ENCODE results near the gene EFCAB11. TPM values are rescaled to one million over a fixed set of nuclear protein-coding genes. Genes with fewer than 3 reads are reported as not detected.

EFCAB11 gene
- total RNA-seq, 1 experiment from 2014 or later, result 36.2 TPM

DNA sequence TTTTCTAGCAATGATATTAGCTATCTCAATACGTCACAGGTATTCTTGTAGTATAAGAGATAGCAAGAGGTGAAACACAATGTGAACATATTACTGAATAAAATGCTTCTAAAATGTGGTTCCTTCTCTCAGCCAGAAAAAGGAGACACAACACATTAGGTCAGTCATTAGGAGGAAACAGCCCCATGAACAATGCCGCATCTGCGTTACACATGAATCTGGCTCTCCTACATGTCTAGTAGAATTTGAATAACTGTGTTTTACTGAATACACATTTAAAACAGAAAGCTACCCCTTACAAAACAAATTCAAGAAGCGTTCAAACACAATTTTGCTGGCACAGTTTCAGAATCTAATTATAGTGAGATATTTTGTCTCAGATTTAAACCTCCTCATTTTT is 51.6 kb downstream of the EFCAB11 start:
- no peaks in the 10 kb centered on the region for H3K27me3 ChIP-seq (replicated peaks; ENCODE audit: control insufficient read depth, insufficient read depth, low read length)
- H3K36me3 ChIP-seq (ENCODE audit: control insufficient read depth, insufficient read depth, low read length), result no peaks in the 10 kb centered on the region
- H3K4me3 Mint-ChIP-seq (ENCODE audit: unreplicated experiment), result no peak overlapping the region
- no peak overlapping the region for H3K4me3 ChIP-seq (ENCODE audit: low read depth, low read length)
- H3K9me3 ChIP-seq, result no peaks in the 10 kb centered on the region
- intact Hi-C loops (cut with micrococcal nuclease; ENCODE audit: unreplicated experiment), result loop anchor here (5.0 kb wide), 2 partner anchors 46 to 121 kb away; no protein-coding TSS in a partner anchor
- ChIA-PET POLR2A (no interaction called here), CTCF (no interaction called here)
- no peak for DNase-seq
- TF ChIP-seq, protein P1, sequence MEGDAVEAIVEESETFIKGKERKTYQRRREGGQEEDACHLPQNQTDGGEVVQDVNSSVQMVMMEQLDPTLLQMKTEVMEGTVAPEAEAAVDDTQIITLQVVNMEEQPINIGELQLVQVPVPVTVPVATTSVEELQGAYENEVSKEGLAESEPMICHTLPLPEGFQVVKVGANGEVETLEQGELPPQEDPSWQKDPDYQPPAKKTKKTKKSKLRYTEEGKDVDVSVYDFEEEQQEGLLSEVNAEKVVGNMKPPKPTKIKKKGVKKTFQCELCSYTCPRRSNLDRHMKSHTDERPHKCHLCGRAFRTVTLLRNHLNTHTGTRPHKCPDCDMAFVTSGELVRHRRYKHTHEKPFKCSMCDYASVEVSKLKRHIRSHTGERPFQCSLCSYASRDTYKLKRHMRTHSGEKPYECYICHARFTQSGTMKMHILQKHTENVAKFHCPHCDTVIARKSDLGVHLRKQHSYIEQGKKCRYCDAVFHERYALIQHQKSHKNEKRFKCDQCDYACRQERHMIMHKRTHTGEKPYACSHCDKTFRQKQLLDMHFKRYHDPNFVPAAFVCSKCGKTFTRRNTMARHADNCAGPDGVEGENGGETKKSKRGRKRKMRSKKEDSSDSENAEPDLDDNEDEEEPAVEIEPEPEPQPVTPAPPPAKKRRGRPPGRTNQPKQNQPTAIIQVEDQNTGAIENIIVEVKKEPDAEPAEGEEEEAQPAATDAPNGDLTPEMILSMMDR (IDR thresholded peaks at IDR 0.05; ENCODE audit: insufficient read depth in 1 of 2, low read depth in 1 of 2, low read length in 1 of 2, severe bottlenecking in 1 of 2, unreplicated experiment in 1 of 2), result no peak
- H3K27me3 Mint-ChIP-seq (ENCODE audit: insufficient read depth, unreplicated experiment), result no peaks in the 10 kb centered on the region
- H3K9me3 Mint-ChIP-seq (ENCODE audit: unreplicated experiment), result no peaks in the 10 kb centered on the region
- no peaks in the 10 kb centered on the region for H3K4me1 Mint-ChIP-seq (ENCODE audit: low read depth, unreplicated experiment)
- no peak overlapping the region for H3K27ac Mint-ChIP-seq (ENCODE audit: unreplicated experiment)
- H3K4me1 ChIP-seq, result no peaks in the 10 kb centered on the region
- no TSS peak for BruUV-seq (replicated peaks)
- H3K36me3 Mint-ChIP-seq (ENCODE audit: insufficient read depth, unreplicated experiment), result no peaks in the 10 kb centered on the region

DNA sequence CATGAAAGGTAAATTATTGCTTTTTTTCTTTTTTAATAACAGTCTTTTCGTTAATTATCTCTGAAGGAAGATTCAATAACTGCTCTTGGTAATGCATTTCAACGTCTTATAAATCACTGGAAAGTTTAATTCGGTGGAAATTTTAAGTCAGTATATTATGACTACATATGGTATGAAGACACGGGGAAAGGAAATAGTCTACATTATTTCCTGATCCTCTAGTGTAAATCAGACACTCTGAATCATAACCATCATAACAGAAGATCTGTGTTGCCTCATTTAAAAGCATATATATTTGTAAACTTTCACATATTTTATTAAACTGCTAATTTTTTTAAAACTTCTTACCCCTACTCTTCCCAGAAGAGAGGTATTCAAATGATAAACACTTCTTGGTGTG is 53.7 kb downstream of the EFCAB11 start:
- CTCF ChIA-PET, result no interaction called here

DNA sequence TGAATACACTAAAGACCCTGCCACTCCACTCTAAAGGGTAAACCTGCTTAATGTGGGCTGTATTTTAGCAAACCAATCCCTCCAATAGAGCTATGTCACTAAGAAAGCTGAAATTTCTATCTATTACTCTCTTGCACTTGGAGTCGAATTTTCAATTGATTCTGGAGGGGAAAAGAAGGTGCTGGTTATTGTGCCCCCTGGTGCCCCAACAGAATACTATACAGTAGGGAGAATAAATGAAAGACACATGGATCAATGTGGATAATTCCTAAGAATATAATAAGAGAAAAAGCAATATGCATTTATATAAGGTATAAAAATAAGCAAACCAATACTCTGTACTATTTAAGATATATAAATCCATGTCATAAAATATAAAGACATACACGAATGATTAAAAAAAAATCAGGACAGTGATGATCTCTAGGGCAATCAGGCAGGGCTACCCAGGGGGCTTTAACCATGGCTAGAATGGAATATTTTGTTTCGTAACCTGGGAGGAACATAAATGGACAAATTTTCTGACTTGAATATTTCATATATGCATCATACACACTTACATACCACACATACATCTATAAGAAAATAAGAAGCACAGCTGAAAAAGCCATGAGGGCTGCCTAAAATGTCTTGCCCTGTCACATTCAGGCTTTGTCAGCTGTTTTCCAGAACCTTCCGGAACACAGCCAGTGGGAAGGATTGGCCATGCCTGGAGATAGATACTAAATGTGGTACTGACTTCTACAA is 54.4 kb downstream of the EFCAB11 start:
- Histone ChIP-seq H3K36me3 (ENCODE audit: control insufficient read depth, insufficient read depth, low read length) (no peaks in the 10 kb centered on the region), H3K27me3 (replicated peaks; ENCODE audit: control insufficient read depth, insufficient read depth, low read length) (no peaks in the 10 kb centered on the region), H3K4me3 (ENCODE audit: low read depth, low read length) (no peak overlapping the region), H3K4me1 (no peaks in the 10 kb centered on the region), H3K9me3 (no peaks in the 10 kb centered on the region)
- Mint-ChIP-seq H3K4me1 (ENCODE audit: low read depth, unreplicated experiment) (no peaks in the 10 kb centered on the region), H3K4me3 (ENCODE audit: unreplicated experiment) (no peak overlapping the region), H3K9me3 (ENCODE audit: unreplicated experiment) (no peaks in the 10 kb centered on the region), H3K27me3 (ENCODE audit: insufficient read depth, unreplicated experiment) (no peaks in the 10 kb centered on the region), H3K36me3 (ENCODE audit: insufficient read depth, unreplicated experiment) (no peaks in the 10 kb centered on the region), H3K27ac (ENCODE audit: unreplicated experiment) (no peak overlapping the region)
- POLR2A ChIA-PET, result no interaction called here
- intact Hi-C loops (cut with micrococcal nuclease; ENCODE audit: unreplicated experiment), result loop anchor here (5.0 kb wide), 2 partner anchors 43 to 118 kb away; no protein-coding TSS in a partner anchor
- BruUV-seq (replicated peaks), result no TSS peak
- CTCF ChIA-PET, result interaction anchor here (1.1 kb wide), 1 partner anchor 46 kb away, joined by 3 read pairs; no protein-coding TSS in a partner anchor
- TF ChIP-seq, protein P1 (IDR thresholded peaks at IDR 0.05; ENCODE audit: insufficient read depth in 1 of 2, low read depth in 1 of 2, low read length in 1 of 2, severe bottlenecking in 1 of 2, unreplicated experiment in 1 of 2), result peak; percentile 22 to 61
- DNase-seq, result peak in 1 of 2 experiments; percentile 12

More for the DNA sequence above, 53.7 kb downstream of the EFCAB11 start:
- TF ChIP-seq, protein P1 (IDR thresholded peaks at IDR 0.05; ENCODE audit: insufficient read depth in 1 of 2, low read depth in 1 of 2, low read length in 1 of 2, severe bottlenecking in 1 of 2, unreplicated experiment in 1 of 2), result no peak
- Histone ChIP-seq H3K9me3 (no peaks in the 10 kb centered on the region), H3K36me3 (ENCODE audit: control insufficient read depth, insufficient read depth, low read length) (no peaks in the 10 kb centered on the region), H3K27me3 (replicated peaks; ENCODE audit: control insufficient read depth, insufficient read depth, low read length) (no peaks in the 10 kb centered on the region), H3K4me1 (no peaks in the 10 kb centered on the region), H3K4me3 (ENCODE audit: low read depth, low read length) (no peak overlapping the region)
- no peak overlapping the region for H3K4me3 Mint-ChIP-seq (ENCODE audit: unreplicated experiment)
- no peaks in the 10 kb centered on the region for H3K4me1 Mint-ChIP-seq (ENCODE audit: low read depth, unreplicated experiment)
- no peak overlapping the region for H3K27ac Mint-ChIP-seq (ENCODE audit: unreplicated experiment)
- DNase-seq, result no peak
- H3K36me3 Mint-ChIP-seq (ENCODE audit: insufficient read depth, unreplicated experiment), result no peaks in the 10 kb centered on the region
- BruUV-seq (replicated peaks), result no TSS peak
- no peaks in the 10 kb centered on the region for H3K27me3 Mint-ChIP-seq (ENCODE audit: insufficient read depth, unreplicated experiment)
- POLR2A ChIA-PET, result no interaction called here
- intact Hi-C loops (cut with micrococcal nuclease; ENCODE audit: unreplicated experiment), result loop anchor here (5.0 kb wide), 2 partner anchors 44 to 119 kb away; no protein-coding TSS in a partner anchor
- H3K9me3 Mint-ChIP-seq (ENCODE audit: unreplicated experiment), result no peaks in the 10 kb centered on the region
